C4-2B (cell line): ENCODE results near the gene ZNF549.

ENCODE experiments used
- ZFX ChIP-seq: fragments of 450-650 bp; IDR thresholded peaks from 2 replicates; pipeline ENCODE4 v1.6.1; 2017
- TF ChIP-seq, protein P1 (sequence below): fragments of 450-650 bp; conservative IDR thresholded peaks from 2 replicates; pipeline ENCODE4 v1.5.1; 2017; ENCODE audit warnings: mild to moderate bottlenecking

DNA sequence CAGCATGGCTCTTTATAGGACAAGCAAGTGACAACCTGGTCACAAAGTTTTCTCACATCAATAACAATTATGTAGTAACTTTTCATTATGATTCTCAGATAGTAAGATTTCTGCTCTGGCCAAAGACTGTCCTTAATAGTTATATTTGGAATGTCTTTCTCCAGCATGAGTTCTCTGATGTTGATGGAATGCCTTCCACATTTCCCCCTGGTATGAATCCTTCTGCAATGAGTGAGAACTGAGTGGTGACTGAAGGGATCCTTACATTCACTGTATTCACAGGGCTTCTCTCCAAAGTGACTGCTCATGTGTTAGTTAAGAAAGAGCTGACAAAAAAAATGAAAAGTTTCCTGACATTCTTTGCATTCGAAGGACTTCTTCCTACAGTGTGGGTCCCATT, 19.4 kb downstream of the ZNF549 start:
- TF ChIP-seq, protein P1, sequence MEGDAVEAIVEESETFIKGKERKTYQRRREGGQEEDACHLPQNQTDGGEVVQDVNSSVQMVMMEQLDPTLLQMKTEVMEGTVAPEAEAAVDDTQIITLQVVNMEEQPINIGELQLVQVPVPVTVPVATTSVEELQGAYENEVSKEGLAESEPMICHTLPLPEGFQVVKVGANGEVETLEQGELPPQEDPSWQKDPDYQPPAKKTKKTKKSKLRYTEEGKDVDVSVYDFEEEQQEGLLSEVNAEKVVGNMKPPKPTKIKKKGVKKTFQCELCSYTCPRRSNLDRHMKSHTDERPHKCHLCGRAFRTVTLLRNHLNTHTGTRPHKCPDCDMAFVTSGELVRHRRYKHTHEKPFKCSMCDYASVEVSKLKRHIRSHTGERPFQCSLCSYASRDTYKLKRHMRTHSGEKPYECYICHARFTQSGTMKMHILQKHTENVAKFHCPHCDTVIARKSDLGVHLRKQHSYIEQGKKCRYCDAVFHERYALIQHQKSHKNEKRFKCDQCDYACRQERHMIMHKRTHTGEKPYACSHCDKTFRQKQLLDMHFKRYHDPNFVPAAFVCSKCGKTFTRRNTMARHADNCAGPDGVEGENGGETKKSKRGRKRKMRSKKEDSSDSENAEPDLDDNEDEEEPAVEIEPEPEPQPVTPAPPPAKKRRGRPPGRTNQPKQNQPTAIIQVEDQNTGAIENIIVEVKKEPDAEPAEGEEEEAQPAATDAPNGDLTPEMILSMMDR, result no peak
- no peak for TF ChIP-seq ZFX
